ENCODE results near the gene CNNM3.

GRCh38 chr2:96869822-96870625 is 54.0 kb downstream of the CNNM3 start, which contains the start of gene SEMA4C:
- no peak for TF ChIP-seq EZH2phosphoT487 (IDR thresholded peaks at IDR 0.05; ENCODE audit: insufficient read depth, low read depth)
- TF ChIP-seq EZH2 (IDR thresholded peaks at IDR 0.05; ENCODE audit: insufficient read depth, poor library complexity, severe bottlenecking): no peak
